Measurements from ENCODE around the gene C1orf198. TPM values are rescaled to one million over a fixed set of nuclear protein-coding genes. Genes with fewer than 3 reads are reported as not detected.
A peak's percentile ranks its signal among the peaks of the same experiment; 100 is the strongest.

The C1orf198 gene
- total RNA-seq, 4 donors from 2014 or later = 95.6 to 214 (median 140) TPM

- 70% methylated on average over 3 of the region's 3 CpGs for WGBS
- TF ChIP-seq EP300 (IDR thresholded peaks at IDR 0.05) (no peak), POLR2AphosphoS5 (IDR thresholded peaks at IDR 0.05) (no peak), CTCF (IDR thresholded peaks at IDR 0.05) (no peak), POLR2A (IDR thresholded peaks at IDR 0.05; ENCODE audit: low read depth) (no peak)
- intact Hi-C loops (cut with DNase I) = no loop called here
Observed at GRCh38 chr1:230825761-230826160, 42.6 kb downstream of the C1orf198 start.

GRCh38 chr1:230824919-230825721 is 43.2 kb downstream of the C1orf198 start:
- peak; percentile 75 for DNase-seq (ENCODE audit: extremely low spot score)
- Histone ChIP-seq H3K27me3 (no peaks in the 10 kb centered on the region), H3K27ac (replicated peaks in 1 of 4) (peak overlapping the region; percentile 44 to 70 (median 52)), H3K9me3 (no peaks in the 10 kb centered on the region), H3K4me3 (no peak overlapping the region), H3K4me1 (peaks cover 57 to 66% (median 60%) of the 10 kb centered on the region in 4 donors), H3K36me3 (no peaks in the 10 kb centered on the region)
- WGBS = 54% methylated on average over 10 of the region's 11 CpGs
- TF ChIP-seq POLR2A (IDR thresholded peaks at IDR 0.05; ENCODE audit: low read depth) (no peak), EP300 (IDR thresholded peaks at IDR 0.05) (no peak), POLR2AphosphoS5 (IDR thresholded peaks at IDR 0.05) (peak; percentile 28 to 53), CTCF (IDR thresholded peaks at IDR 0.05) (no peak)
- intact Hi-C loops (cut with DNase I) = no loop called here

More at GRCh38 chr1:230825761-230826160, 42.6 kb downstream of the C1orf198 start:
- peak; percentile 87 for DNase-seq (ENCODE audit: extremely low spot score)
- H3K36me3 ChIP-seq = no peaks in the 10 kb centered on the region
- no peak overlapping the region for H3K4me3 ChIP-seq
- no peaks in the 10 kb centered on the region for H3K27me3 ChIP-seq
- H3K27ac ChIP-seq (replicated peaks in 1 of 4) = peak overlapping the region; percentile 44 to 70 (median 52)
- H3K4me1 ChIP-seq = peaks cover 57 to 66% (median 60%) of the 10 kb centered on the region in 4 donors
- no peaks in the 10 kb centered on the region for H3K9me3 ChIP-seq

GRCh38 chr1:230824551-230824918 is 43.8 kb downstream of the C1orf198 start:
- H3K27ac ChIP-seq (replicated peaks in 1 of 4) = peak overlapping the region; percentile 41 to 70 (median 50)
- no peak for TF ChIP-seq EP300 (IDR thresholded peaks at IDR 0.05)
- TF ChIP-seq POLR2AphosphoS5 (IDR thresholded peaks at IDR 0.05) = no peak
- no peak for TF ChIP-seq CTCF (IDR thresholded peaks at IDR 0.05)
- TF ChIP-seq POLR2A (IDR thresholded peaks at IDR 0.05; ENCODE audit: low read depth) = no peak
- H3K9me3 ChIP-seq = no peaks in the 10 kb centered on the region
- DNase-seq (ENCODE audit: extremely low spot score) = peak; percentile 91
- H3K4me1 ChIP-seq = peaks cover 57 to 66% (median 60%) of the 10 kb centered on the region in 4 donors
- H3K4me3 ChIP-seq = no peak overlapping the region
- no peaks in the 10 kb centered on the region for H3K36me3 ChIP-seq
- 80% methylated on average over 4 of the region's 4 CpGs for WGBS
- intact Hi-C loops (cut with DNase I) = no loop called here
- H3K27me3 ChIP-seq = no peaks in the 10 kb centered on the region

GRCh38 chr1:230823931-230824381 is 44.4 kb downstream of the C1orf198 start:
- Histone ChIP-seq H3K27ac (replicated peaks in 1 of 4) (peak overlapping the region in 3 of 4 donors; percentile 47 to 70 (median 57)), H3K9me3 (no peaks in the 10 kb centered on the region), H3K27me3 (no peaks in the 10 kb centered on the region), H3K4me3 (no peak overlapping the region), H3K36me3 (no peaks in the 10 kb centered on the region), H3K4me1 (peaks cover 57 to 66% (median 60%) of the 10 kb centered on the region in 4 donors)
- intact Hi-C loops (cut with DNase I) = no loop called here
- peak; percentile 91 for DNase-seq (ENCODE audit: extremely low spot score)
- WGBS = 72% methylated on average over 3 of the region's 3 CpGs
- TF ChIP-seq EP300 (IDR thresholded peaks at IDR 0.05) (no peak), POLR2A (IDR thresholded peaks at IDR 0.05; ENCODE audit: low read depth) (no peak), CTCF (IDR thresholded peaks at IDR 0.05) (no peak), POLR2AphosphoS5 (IDR thresholded peaks at IDR 0.05) (no peak)
